Trophoblast cell (in vitro differentiated cells and primary cell): ENCODE measurements around the gene FSTL4.

Experiments used
- DNase-seq, 2 donors: peaks; one replicate each; pipeline ENCODE4 v3.0.0-alpha.2; 2016
- H2AFZ ChIP-seq: 2 replicates; pipeline ENCODE4 v1.6.1; 2013; ENCODE audit warnings: low read length, moderate library complexity, mild to moderate bottlenecking; ENCODE audit not compliant: insufficient read depth, poor library complexity
- H2AK5ac ChIP-seq: 2 replicates; pipeline ENCODE4 v1.6.1; 2013; ENCODE audit warnings: mild to moderate bottlenecking, low read length
- H2BK120ac ChIP-seq: 2 replicates; pipeline ENCODE4 v1.6.1; 2013; ENCODE audit warnings: low read length, mild to moderate bottlenecking, moderate library complexity; ENCODE audit not compliant: insufficient read depth, poor library complexity
- H2BK12ac ChIP-seq: 2 replicates; pipeline ENCODE4 v1.6.1; 2013; ENCODE audit warnings: mild to moderate bottlenecking, low read length, moderate library complexity
- H2BK5ac ChIP-seq: 2 replicates; pipeline ENCODE4 v1.6.1; 2013; ENCODE audit warnings: low read length, low read depth, moderate library complexity, mild to moderate bottlenecking; ENCODE audit not compliant: poor library complexity
- H3K14ac ChIP-seq: 2 replicates; pipeline ENCODE4 v1.6.1; 2013; ENCODE audit warnings: mild to moderate bottlenecking, low read length
- H3K18ac ChIP-seq: 2 replicates; pipeline ENCODE4 v1.6.1; 2013; ENCODE audit warnings: mild to moderate bottlenecking, low read length
- H3K23ac ChIP-seq: 2 replicates; pipeline ENCODE4 v1.6.1; 2013; ENCODE audit warnings: low read length
- H3K27ac ChIP-seq: 2 replicates; pipeline ENCODE4 v1.5.1; 2013; ENCODE audit warnings: low read depth, mild to moderate bottlenecking, inconsistent platforms, low read length, moderate library complexity
- H3K27me3 ChIP-seq: 2 replicates; pipeline ENCODE4 v1.6.1; 2013; ENCODE audit warnings: inconsistent platforms, mild to moderate bottlenecking, low read length, moderate library complexity; ENCODE audit not compliant: insufficient read depth
- H3K36me3 ChIP-seq, 2 experiments: 1 replicate in 1 of 2; 2 replicates in 1 of 2; pipeline ENCODE4 v1.6.1; 2013; ENCODE audit warnings: low read length in 2 of 2, mild to moderate bottlenecking in 2 of 2, moderate library complexity in 1 of 2; ENCODE audit not compliant: insufficient read depth in 2 of 2, control insufficient read depth in 1 of 2
- H3K4ac ChIP-seq: 2 replicates; pipeline ENCODE4 v1.6.1; 2013; ENCODE audit warnings: low read depth, mild to moderate bottlenecking, low read length, moderate library complexity
- H3K4me1 ChIP-seq, 2 experiments: 1 replicate in 1 of 2; 2 replicates in 1 of 2; pipeline ENCODE4 v1.6.1; 2013; ENCODE audit warnings: low read length in 2 of 2, mild to moderate bottlenecking in 2 of 2, moderate library complexity in 1 of 2; ENCODE audit not compliant: insufficient read depth in 2 of 2, control insufficient read depth in 1 of 2
- H3K4me2 ChIP-seq: 2 replicates; pipeline ENCODE4 v1.6.1; 2013; ENCODE audit warnings: inconsistent platforms, mild to moderate bottlenecking, low read length, moderate library complexity
- H3K4me3 ChIP-seq: 2 replicates; pipeline ENCODE4 v1.5.1; 2013; ENCODE audit warnings: mild to moderate bottlenecking, low read depth, low read length, inconsistent platforms
- H3K79me1 ChIP-seq: one replicate; pipeline ENCODE4 v1.6.1; 2013; ENCODE audit warnings: low read length
- H3K79me2 ChIP-seq: 2 replicates; pipeline ENCODE4 v1.6.1; 2013; ENCODE audit warnings: low read length, mild to moderate bottlenecking; ENCODE audit not compliant: control insufficient read depth, insufficient read depth, poor library complexity
- H3K9ac ChIP-seq: 2 replicates; pipeline ENCODE4 v1.6.1; 2013; ENCODE audit warnings: mild to moderate bottlenecking, low read length
- H3K9me3 ChIP-seq: 2 replicates; pipeline ENCODE4 v1.6.1; 2013; ENCODE audit warnings: low read depth, mild to moderate bottlenecking, control low read depth, inconsistent platforms, low read length; ENCODE audit not compliant: insufficient read depth
- H4K12ac ChIP-seq: 2 replicates; pipeline ENCODE4 v1.6.1; 2013; ENCODE audit warnings: low read depth, mild to moderate bottlenecking, low read length, moderate library complexity
- H4K8ac ChIP-seq: 2 replicates; pipeline ENCODE4 v1.6.1; 2013; ENCODE audit warnings: low read depth, mild to moderate bottlenecking, low read length, moderate library complexity
- H4K91ac ChIP-seq: one replicate; pipeline ENCODE4 v1.6.1; 2013; ENCODE audit warnings: low read depth, mild to moderate bottlenecking, low read length, moderate library complexity
- WGBS: extraction: QIAGEN DNeasy Blood & Tissue Kit; methylation state at CpG from one replicate; pipeline ENCODE4 v1.1.7; 2013; ENCODE audit warnings: missing lambda C conversion rate; ENCODE audit not compliant: insufficient read length, insufficient coverage; ENCODE audit errors: extremely low coverage; 5-methylcytosine and 5-hydroxymethylcytosine counted together

The FSTL4 gene

DNA sequence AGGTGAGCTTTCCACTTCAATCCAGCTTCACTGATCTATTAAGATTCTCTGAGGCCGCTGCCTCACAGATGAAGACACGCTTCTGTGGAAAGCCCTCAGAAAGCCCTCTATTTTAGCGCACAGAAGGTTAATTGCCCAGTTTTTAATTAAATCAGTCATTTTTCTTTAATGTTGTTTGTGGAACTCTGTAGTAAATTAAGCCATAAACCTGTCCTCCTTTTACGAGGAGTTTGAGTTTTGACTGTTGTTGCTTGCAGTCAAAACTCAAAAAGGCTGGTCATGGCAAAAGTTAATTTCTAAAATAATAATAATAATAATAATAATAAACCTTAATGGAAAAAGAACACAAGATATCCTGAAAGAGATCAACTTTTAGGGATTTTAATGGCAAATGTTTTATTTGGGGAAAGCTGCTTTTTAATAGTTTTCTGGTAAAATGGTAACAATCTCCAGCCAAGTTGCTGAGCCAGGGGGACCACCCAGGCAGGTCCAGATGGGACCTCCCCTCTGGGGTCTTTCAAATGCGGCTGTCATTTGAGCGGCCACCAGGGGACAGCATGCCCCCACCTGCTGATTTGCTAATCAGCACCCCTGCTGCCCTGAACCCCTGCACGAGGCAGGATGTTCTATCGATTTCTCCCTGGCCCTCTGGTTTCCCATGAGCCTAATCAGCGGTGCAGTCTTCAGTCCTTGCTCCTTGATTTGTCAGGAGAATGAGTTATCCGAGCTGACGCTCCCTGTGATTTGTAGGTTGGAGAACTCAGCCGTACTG, 247.2 kb downstream of the FSTL4 start:
- H4K8ac ChIP-seq, result no peak overlapping the region
- H3K36me3 ChIP-seq, result no peaks in the 10 kb centered on the region
- H3K18ac ChIP-seq, result no peak overlapping the region
- no peaks in the 10 kb centered on the region for H3K79me2 ChIP-seq
- no peak overlapping the region for H3K4ac ChIP-seq
- H2BK12ac ChIP-seq, result no peak overlapping the region
- peaks cover 2% of the 10 kb centered on the region for H3K9me3 ChIP-seq
- H3K4me1 ChIP-seq, result no peaks in the 10 kb centered on the region
- H2AK5ac ChIP-seq, result no peak overlapping the region
- H2BK120ac ChIP-seq, result no peak overlapping the region
- no peak overlapping the region for H2BK5ac ChIP-seq
- H3K27ac ChIP-seq, result no peak overlapping the region
- no peak overlapping the region for H4K12ac ChIP-seq
- H2AFZ ChIP-seq, result no peak overlapping the region
- H3K23ac ChIP-seq, result no peak overlapping the region
- WGBS, result no CpG with 5 or more reads among the region's 12 CpGs
- H3K27me3 ChIP-seq, result no peaks in the 10 kb centered on the region
- H3K14ac ChIP-seq, result no peak overlapping the region
- DNase-seq, result no peak
- no peak overlapping the region for H4K91ac ChIP-seq
- no peaks in the 10 kb centered on the region for H3K79me1 ChIP-seq
- H3K4me2 ChIP-seq, result no peak overlapping the region
- no peak overlapping the region for H3K4me3 ChIP-seq
- no peak overlapping the region for H3K9ac ChIP-seq

DNA sequence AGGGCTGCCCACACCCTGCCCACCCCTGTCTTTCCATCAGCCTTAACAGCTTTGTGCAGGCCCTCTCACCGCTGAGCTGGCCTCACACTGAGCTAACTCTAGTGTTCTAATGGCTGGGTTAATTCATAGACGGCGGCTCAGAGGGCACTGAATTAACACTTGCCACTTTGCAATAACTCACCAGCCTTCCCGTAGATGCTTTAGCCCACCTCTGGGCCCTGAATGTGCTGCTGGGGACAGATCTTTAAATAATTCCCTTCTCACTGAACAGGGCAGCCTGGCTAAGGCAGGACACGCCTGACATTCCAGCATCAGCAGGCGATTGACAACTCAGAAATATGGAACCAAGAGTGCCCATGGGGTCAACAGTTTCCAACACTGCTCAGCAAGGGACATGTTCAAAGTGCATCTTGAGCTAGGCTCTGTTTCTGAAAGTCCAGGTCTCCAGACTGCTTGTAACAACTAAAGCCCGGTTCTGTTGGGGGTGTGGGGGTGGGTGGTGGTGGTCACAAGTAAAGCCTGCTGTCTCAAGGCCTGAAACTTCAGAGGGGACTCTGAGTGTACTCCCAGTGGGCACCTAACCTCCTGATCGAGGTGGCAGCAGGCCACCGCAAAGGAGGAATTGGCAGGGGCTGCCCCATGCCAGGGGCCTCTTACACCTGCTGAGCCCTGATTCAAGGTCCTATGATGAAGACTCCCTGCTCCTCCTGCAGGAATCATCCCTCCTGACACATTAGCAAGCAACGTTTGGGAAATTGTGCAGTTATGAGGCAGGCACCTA, 248.3 kb downstream of the FSTL4 start:
- Histone ChIP-seq H3K23ac (no peak overlapping the region), H2AK5ac (no peak overlapping the region), H4K12ac (no peak overlapping the region), H2BK120ac (no peak overlapping the region), H3K27me3 (no peaks in the 10 kb centered on the region), H2BK12ac (no peak overlapping the region), H3K9me3 (no peaks in the 10 kb centered on the region), H3K36me3 (no peaks in the 10 kb centered on the region), H3K27ac (no peak overlapping the region), H2AFZ (no peak overlapping the region), H2BK5ac (no peak overlapping the region), H3K79me1 (no peaks in the 10 kb centered on the region), H3K14ac (no peak overlapping the region), H3K4ac (no peak overlapping the region), H3K4me3 (no peak overlapping the region), H3K18ac (no peak overlapping the region), H3K4me1 (no peaks in the 10 kb centered on the region), H3K9ac (no peak overlapping the region), H4K91ac (no peak overlapping the region), H3K4me2 (no peak overlapping the region), H3K79me2 (no peaks in the 10 kb centered on the region), H4K8ac (no peak overlapping the region)
- DNase-seq, result no peak
- WGBS, result no CpG with 5 or more reads among the region's 10 CpGs

DNA sequence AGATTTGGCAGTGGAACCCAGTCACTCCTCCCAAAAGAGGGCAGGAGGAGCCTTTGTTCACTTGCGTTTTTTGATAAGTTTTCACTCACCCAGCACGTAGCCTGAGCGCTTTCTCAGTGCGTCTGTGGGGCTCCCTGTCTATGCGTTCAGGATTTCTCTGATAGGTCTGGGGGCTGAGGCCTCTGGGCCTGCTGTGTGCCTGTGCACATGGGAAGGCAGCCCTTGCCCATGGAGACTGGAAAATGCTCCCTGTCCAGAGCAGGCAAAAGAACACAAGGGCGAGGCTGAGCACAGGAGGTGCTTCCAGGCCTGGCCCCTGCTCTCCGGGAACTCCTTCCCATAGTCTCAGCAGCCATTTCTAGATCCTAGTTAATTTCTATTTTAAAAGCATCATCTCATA, 249.9 kb downstream of the FSTL4 start:
- H2AFZ ChIP-seq, result no peak overlapping the region
- H3K9me3 ChIP-seq, result no peaks in the 10 kb centered on the region
- no peak overlapping the region for H2BK12ac ChIP-seq
- H3K27me3 ChIP-seq, result no peaks in the 10 kb centered on the region
- no peak overlapping the region for H4K8ac ChIP-seq
- H2AK5ac ChIP-seq, result no peak overlapping the region
- no CpG with 5 or more reads among the region's 7 CpGs for WGBS
- no peak overlapping the region for H3K27ac ChIP-seq
- no peak overlapping the region for H3K4me3 ChIP-seq
- H3K79me2 ChIP-seq, result no peaks in the 10 kb centered on the region
- H3K36me3 ChIP-seq, result no peaks in the 10 kb centered on the region
- no peak overlapping the region for H4K91ac ChIP-seq
- H3K9ac ChIP-seq, result no peak overlapping the region
- H3K4me1 ChIP-seq, result no peaks in the 10 kb centered on the region
- H3K4me2 ChIP-seq, result no peak overlapping the region
- H2BK120ac ChIP-seq, result no peak overlapping the region
- no peak overlapping the region for H3K4ac ChIP-seq
- H3K18ac ChIP-seq, result no peak overlapping the region
- no peak overlapping the region for H4K12ac ChIP-seq
- H3K23ac ChIP-seq, result no peak overlapping the region
- no peak for DNase-seq
- H3K14ac ChIP-seq, result no peak overlapping the region
- no peaks in the 10 kb centered on the region for H3K79me1 ChIP-seq
- no peak overlapping the region for H2BK5ac ChIP-seq

DNA sequence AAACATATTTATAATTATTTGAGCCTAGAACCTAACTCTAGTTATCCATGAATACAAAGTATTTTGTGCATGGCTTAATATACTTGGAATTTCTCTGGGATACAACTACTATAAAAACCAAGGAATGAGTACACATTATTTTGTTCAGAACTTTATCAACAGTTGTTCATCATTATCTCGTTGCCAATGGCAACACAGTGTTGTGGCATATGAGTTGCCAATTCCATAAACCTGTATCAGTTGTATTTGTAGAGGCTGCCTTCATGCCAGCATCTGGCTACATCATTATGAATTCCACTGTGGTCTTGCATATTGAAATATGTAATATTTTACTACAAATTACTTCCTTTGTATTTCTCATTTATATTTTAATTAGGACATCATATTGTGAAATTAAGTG, 250.4 kb downstream of the FSTL4 start:
- H4K91ac ChIP-seq, result no peak overlapping the region
- H2BK5ac ChIP-seq, result no peak overlapping the region
- no peak overlapping the region for H3K27ac ChIP-seq
- WGBS, result no CpG with 5 or more reads among the region's 1 CpG
- H3K9ac ChIP-seq, result no peak overlapping the region
- H3K4me3 ChIP-seq, result no peak overlapping the region
- no peak overlapping the region for H3K4me2 ChIP-seq
- no peak overlapping the region for H2BK12ac ChIP-seq
- H4K8ac ChIP-seq, result no peak overlapping the region
- H2AK5ac ChIP-seq, result no peak overlapping the region
- no peak overlapping the region for H2AFZ ChIP-seq
- H4K12ac ChIP-seq, result no peak overlapping the region
- H3K79me1 ChIP-seq, result no peaks in the 10 kb centered on the region
- H2BK120ac ChIP-seq, result no peak overlapping the region
- no peaks in the 10 kb centered on the region for H3K79me2 ChIP-seq
- no peaks in the 10 kb centered on the region for H3K4me1 ChIP-seq
- no peak overlapping the region for H3K14ac ChIP-seq
- H3K18ac ChIP-seq, result no peak overlapping the region
- H3K27me3 ChIP-seq, result no peaks in the 10 kb centered on the region
- no peak overlapping the region for H3K4ac ChIP-seq
- no peaks in the 10 kb centered on the region for H3K9me3 ChIP-seq
- no peaks in the 10 kb centered on the region for H3K36me3 ChIP-seq
- DNase-seq, result peak in 1 of 2 donors; percentile 6
- no peak overlapping the region for H3K23ac ChIP-seq
